ENCODE results near the gene ZMAT5.
"Not testable (repeated sequence)": the region's sequence is repeated elsewhere in the genome, so short reads cannot be mapped to it uniquely, and the experiment has no call there.

Gene ZMAT5

GRCh38 chr22:29784451-29785361 lies 17.9 kb upstream of the ZMAT5 start:
- no peak for DNase-seq

DNA sequence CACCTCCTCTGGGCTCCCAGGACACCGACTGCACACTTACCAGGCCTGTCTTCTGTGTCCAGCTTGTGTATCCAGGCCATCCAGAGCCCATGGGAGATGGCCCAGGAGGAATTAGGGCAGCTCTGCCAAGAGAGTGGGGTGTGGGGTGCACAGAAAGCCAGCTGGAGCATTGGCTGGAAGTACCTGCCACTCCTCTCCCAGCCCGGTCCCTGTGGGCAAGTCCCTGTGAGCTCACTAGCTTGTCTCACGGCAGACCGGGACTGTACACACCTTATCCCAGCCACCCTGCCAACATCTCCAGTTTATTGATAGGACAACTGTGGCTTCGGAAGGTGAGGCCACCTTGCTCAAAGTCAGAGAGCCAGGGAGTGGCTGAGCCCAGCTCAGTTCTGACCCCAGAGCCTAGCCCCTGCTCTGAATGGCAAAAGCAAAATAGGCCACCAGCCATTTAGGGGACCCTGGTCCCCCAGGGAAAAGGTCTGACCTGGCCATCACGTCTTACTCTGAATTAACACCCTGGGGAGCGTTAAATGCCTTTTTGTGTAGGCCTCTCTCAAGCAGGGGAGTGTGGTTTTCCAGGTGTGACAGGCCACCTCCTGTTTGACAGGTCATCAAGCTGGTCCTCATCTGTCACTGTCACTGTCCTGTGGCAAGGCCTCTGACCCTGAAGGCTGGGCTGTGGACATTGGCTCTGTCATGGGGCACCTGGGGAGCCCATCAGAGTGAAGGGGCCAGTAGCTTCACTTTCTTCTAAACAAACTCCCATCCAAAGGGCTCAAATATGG lies 15.4 kb upstream of the ZMAT5 start:
- DNase-seq = no peak

GRCh38 chr22:29780748-29781676 lies 14.2 kb upstream of the ZMAT5 start:
- no peak for DNase-seq

GRCh38 chr22:29780220-29780619 lies 13.4 kb upstream of the ZMAT5 start:
- no peak for DNase-seq

GRCh38 chr22:29773233-29773632 lies 6.4 kb upstream of the ZMAT5 start:
- DNase-seq = no peak

DNA sequence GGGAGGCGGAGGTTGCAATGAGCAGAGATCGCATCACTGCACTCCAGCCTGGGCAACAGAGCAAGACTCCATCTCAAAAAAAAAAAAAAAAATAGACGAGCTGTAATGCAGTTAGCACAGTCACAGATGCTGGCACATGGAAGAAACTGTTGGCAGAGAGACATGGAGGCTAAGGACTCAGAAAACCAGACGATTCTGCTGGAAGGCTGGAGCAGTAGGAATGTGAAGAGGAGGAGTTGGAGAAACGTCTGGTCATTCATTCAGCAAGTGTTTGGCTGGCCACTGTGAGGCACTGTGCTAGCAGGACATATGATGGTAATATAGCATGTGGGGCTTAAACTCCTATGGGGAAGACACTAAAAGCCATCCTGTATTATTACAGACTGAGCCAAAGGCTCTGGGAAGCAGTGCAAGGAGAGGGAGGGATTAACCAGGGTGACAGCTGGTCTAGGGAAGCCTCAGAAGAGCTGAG lies 5.4 kb upstream of the ZMAT5 start:
- DNase-seq = peak; percentile 8

DNA sequence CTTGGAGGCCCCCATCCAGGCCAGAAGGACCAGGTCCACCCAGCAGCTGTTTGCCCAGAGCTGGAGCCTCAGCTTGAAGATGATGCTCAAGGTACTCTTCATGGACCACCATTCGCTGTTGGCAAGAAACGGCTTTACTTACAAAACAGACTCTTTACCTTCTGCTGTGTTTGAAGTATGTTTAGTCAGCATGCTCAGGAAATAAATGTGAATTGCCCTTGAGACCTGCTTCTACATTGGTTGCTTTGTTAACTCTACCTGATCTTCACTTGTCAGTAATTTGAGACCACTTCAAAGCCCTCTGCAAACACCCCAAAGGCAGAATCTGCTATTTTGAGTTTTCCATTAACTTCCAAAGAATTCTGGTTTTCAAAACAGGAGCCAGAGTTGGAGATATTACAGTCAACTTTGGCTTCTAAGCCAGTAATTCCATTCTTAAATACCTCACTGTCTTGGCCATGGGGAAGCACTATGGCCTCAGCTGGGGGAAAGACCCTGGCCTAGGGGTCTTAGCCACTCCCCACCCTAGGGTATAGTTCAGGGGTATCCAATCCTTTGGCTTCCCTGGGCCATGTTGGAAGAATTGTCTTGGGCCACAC lies 3.0 kb upstream of the ZMAT5 start:
- DNase-seq = no peak

- no peak for DNase-seq
Observed at GRCh38 chr22:29768052-29768693, 1.4 kb upstream of the ZMAT5 start.

DNA sequence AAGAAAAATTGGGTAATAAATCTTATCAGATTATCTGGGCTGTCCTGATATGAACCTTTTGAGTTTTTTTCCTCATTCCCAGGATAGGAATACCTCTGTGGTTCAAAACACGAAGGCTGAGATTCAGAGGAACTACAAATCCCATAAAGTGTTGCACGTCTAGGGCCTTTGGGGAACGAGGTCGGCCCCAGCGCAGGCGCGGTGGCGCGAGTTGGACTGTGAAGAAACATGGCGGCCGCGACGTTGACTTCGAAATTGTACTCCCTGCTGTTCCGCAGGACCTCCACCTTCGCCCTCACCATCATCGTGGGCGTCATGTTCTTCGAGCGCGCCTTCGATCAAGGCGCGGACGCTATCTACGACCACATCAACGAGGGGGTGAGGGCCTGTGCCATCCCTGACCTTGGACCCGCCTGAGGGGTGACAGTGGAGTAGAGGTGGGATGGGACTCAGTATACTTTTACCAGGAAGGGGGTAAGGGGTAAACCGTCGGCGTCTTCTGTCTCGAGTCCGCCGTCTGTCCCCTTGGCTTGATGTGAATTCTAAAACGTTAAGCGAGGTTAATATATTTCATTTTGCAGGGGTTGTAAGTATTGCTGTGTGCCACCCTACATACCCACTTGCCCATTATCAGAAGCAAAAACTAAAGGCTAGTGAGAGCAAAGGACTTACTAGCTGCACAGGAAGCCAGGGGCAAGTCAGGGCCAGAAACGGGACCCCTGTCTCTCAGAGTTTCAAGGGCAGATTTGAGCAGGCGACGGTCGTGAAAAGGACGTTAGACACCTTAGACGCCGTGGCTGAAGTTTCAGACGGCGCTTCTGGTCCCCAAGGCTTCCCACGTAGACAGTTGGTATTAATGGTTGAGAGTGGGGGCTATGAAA lies 604 bp upstream of the ZMAT5 start, which contains the start of gene UQCR10:
UQCR10 (plus strand) TSS at position 199 of the 881 bp plus-strand sequence; CDS start at position 229, 30 bp downstream.
- peak; percentile 98 for DNase-seq

DNA sequence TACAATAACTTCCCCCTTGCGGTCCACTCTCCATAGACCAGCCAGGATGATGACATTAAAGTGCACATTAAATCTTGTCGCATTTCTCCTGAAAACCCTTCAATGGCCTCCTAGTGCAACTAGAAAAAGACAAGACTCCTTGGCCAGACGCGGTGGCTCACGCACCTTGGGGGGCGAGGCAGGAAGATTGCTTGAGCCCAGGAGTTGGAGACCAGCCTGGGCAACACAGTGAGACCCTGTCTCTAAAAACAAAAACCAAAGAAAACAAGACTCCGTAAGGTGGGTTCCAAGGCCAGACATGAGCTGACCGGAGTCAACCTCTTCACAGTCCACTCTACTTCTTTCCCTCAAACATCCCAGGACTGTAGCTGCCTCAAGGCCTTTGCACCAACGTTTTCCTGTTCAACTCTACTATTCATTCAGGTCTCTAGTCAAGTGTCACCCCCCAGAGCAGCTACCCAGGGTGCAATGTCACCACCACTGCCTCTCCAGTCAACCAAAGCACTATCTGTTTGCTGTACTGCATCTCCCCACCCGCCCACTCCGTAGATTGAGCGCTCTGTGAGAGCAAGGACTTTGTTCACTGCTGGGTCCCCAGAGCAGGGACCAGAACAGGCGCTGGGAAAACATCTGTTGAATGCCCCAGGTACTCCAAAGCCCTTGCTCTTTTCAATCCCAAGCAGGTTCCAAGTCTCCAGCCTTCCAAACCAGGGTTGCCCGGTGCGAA lies 739 bp downstream of the ZMAT5 start:
- no peak for DNase-seq

DNA sequence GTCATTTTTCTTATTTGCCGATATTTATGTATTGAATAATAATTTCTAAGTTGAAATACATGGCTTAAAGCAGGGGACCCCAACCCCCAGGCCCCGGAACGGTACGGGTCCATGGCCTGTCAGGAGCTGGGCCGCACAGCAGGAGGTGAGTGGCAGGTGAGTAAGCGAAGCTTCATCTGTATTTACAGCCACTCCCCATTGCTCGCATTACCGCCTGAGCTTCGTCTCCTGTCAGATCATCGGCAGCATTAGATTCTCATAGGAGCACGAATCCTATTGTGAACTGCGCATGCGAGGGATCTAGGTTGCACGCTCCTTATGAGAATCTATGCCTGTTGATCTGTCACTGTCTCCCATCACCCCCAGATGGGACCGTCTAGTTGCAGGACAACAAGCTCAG lies 4.5 kb downstream of the ZMAT5 start:
- peak; percentile 43 for DNase-seq

- no peak for DNase-seq
Observed at GRCh38 chr22:29758959-29759358, 7.8 kb downstream of the ZMAT5 start.

GRCh38 chr22:29758068-29758622 lies 8.7 kb downstream of the ZMAT5 start:
- DNase-seq = no peak

DNA sequence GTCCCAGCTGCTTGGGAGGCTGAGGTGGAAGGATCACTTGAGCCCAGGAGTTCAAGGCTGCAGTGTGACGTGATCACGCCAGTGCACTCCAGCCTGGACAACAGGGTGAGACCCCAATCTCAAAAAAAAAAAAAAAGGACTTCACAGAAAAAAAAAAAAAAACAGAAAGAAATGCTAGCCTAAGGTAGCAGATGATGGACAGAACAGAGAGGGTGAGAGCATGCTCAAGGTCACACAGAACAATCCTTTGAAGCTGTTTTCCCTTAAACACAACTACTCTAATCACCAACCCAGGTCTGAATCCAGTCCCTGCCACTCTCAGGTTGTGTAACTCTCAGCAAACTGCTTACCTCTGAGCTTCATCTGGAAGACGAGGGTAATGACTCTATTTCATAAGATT lies 9.7 kb downstream of the ZMAT5 start:
- no peak for DNase-seq

DNA sequence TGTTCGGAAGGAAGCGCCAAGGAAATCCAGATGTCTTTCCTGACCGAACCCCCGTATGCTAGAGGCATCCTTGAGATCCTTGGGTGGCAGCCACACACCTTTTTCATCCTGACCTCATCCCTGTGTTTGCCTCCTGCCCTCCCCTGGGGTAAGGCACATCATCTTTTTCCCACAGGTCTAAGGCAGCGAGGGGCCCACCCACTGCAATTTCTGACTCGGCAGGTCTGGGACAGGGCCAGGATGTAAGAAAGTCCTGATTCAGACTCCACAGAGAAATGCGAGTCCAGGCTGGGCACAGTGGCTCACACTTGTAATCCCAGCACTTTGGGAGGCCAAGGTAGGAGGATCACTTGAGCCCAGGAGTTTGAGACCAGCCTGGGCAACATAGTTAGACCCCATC lies 10.5 kb downstream of the ZMAT5 start:
- DNase-seq = no peak

- DNase-seq = no peak
Observed at GRCh38 chr22:29755889-29756288, 10.9 kb downstream of the ZMAT5 start.

DNA sequence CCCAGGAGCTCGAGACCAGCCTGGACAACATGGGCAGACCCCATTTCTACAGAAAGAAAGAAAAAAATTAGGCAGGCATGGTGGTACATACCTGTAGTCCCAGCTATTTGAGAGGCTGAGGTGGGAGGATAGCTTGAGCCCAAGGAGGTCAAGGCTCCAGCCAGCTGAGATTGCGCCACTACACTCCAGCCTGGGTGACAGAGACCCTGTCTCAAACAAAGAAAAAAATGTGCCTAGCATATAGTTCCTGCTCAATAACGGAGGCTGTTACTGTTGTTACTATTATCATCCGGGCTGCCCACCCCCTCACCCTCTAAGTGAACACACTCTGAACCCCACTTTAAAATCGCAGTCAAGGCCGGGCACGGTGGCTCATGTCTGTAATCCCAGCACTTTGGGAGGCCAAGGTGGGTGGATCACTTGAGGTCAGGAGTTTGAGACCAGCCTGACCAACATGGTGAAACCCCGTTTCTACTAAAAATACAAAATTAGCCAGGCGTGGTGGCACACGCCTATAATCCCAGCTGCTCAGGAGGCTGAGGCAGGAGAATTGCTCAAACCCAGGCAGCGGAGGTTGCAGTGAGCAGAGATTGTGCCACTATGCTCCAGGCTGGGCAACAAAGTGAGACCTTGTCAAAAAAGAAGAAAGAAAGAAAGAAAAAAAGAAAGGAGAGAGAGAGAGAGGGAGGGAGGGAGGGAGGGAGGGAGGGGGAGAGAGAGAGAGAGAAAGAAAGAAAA lies 12.0 kb downstream of the ZMAT5 start:
- not testable (repeated sequence) for DNase-seq

GRCh38 chr22:29753808-29754657 lies 12.8 kb downstream of the ZMAT5 start:
- DNase-seq = no peak

Measured in NCI-H1092 treated with DMSO at 0.1 percent for 48 hours (cell line).